Endothelial cell of umbilical vein (primary cell): ENCODE measurements around the gene CARMIL1. TPM values are rescaled to one million over a fixed set of nuclear protein-coding genes. Genes with fewer than 3 reads are reported as not detected.

Experiments used
- BruUV-seq: library from RNA; stranded (reverse); fragments of 400-500 nt; replicated peaks from 2 replicates; lab custom pipeline; 2021; lab: Mats Ljungman, UMichigan
- CTCF ChIA-PET: fragments of 300-600, 350-600 bp; sonication (Branson Sonifier 250); formaldehyde crosslinking; loops from one replicate; lab custom pipeline; 2021; ENCODE audit warnings: antibody characterized with exemption, inconsistent platforms; lab: Charles Lee
- POLR2A ChIA-PET: fragments of 300-600, 350-600 bp; sonication (Branson Sonifier 250); formaldehyde crosslinking; loops from one replicate; lab custom pipeline; 2021; ENCODE audit warnings: antibody characterized with exemption, inconsistent platforms; lab: Charles Lee
- DNase-seq: peaks from one replicate; pipeline ENCODE4 v3.0.0-alpha.2; 2011; ENCODE audit warnings: low read depth, low spot score
- FAIRE-seq: peaks from 2 replicates; lab custom pipeline; 2011; peaks lifted over from hg19 to GRCh38; lab: Jason Lieb, UNC
- H2AFZ ChIP-seq: 2 replicates; pipeline ENCODE4 v1.6.0; 2012; ENCODE audit warnings: low read depth, low read length, control low read depth, inconsistent platforms
- H3K27ac ChIP-seq: 2 replicates; pipeline ENCODE4 v1.5.1; 2011; ENCODE audit warnings: low read depth, mild to moderate bottlenecking, control low read depth, low read length, moderate library complexity; ENCODE audit not compliant: insufficient read depth
- H3K27me3 ChIP-seq, 2 experiments: 2 replicates each; pipeline versions ENCODE4 v1.6.0 to v1.6.1; 2011; ENCODE audit warnings: low read length in 2 of 2, mixed read lengths in 1 of 2; ENCODE audit not compliant: control insufficient read depth in 2 of 2, insufficient read depth in 2 of 2
- H3K36me3 ChIP-seq, 2 experiments: 2 replicates in 1 of 2; 3 replicates in 1 of 2; pipeline ENCODE4 v1.5.1; 2011; ENCODE audit warnings: low read length in 2 of 2, mild to moderate bottlenecking in 1 of 2, moderate library complexity in 1 of 2; ENCODE audit not compliant: control insufficient read depth in 2 of 2, insufficient read depth in 2 of 2; ENCODE audit errors: extremely low read depth in 1 of 2
- H3K4me1 ChIP-seq: 3 replicates; pipeline ENCODE4 v1.5.1; 2011; ENCODE audit warnings: mild to moderate bottlenecking, low read length; ENCODE audit not compliant: control insufficient read depth, insufficient read depth; ENCODE audit errors: extremely low read depth
- H3K4me2 ChIP-seq: 2 replicates; pipeline ENCODE4 v1.6.1; 2011; ENCODE audit warnings: low read length, control low read depth, mixed read lengths; ENCODE audit not compliant: insufficient read depth
- H3K4me3 ChIP-seq, 3 experiments: fragments of 200-600 bp in 1 of 3; sonication (generic), shearing (Covaris generic) in 1 of 3; replicated peaks in 1 of 3; 2 replicates each; pipeline ENCODE4 v1.5.1; 2011 to 2016; ENCODE audit warnings: control low read depth in 3 of 3, low read length in 3 of 3, mild to moderate bottlenecking in 2 of 3, inconsistent platforms in 1 of 3, low read depth in 1 of 3, moderate library complexity in 1 of 3; ENCODE audit not compliant: insufficient read depth in 1 of 3
- H3K79me2 ChIP-seq: 2 replicates; pipeline ENCODE4 v1.6.0; 2012; ENCODE audit warnings: low read length, inconsistent platforms; ENCODE audit not compliant: control insufficient read depth, insufficient read depth
- H3K9ac ChIP-seq: replicated peaks from 2 replicates; pipeline ENCODE3; 2011; ENCODE audit warnings: low read length, control low read depth; ENCODE audit not compliant: insufficient read depth; ENCODE audit errors: extremely low read depth
- H3K9me1 ChIP-seq: replicated peaks from 3 replicates; pipeline ENCODE4 v1.6.0; 2011; ENCODE audit warnings: mild to moderate bottlenecking, low read length; ENCODE audit not compliant: control insufficient read depth, insufficient read depth; ENCODE audit errors: extremely low read depth
- H3K9me3 ChIP-seq: replicated peaks from 2 replicates; pipeline ENCODE4 v1.5.1; 2012; ENCODE audit warnings: low read length, inconsistent platforms; ENCODE audit not compliant: control insufficient read depth, insufficient read depth
- H4K20me1 ChIP-seq: replicated peaks from 2 replicates; pipeline ENCODE3; 2011; ENCODE audit warnings: mild to moderate bottlenecking, low read length; ENCODE audit not compliant: control insufficient read depth, insufficient read depth; ENCODE audit errors: extremely low read depth
- CTCF ChIP-seq, 2 donors: IDR thresholded peaks; 1 replicate in 1 of 2; 2 replicates in 1 of 2; pipeline ENCODE4 v1.5.1; 2011; ENCODE audit warnings: low read length in 2 of 2, mild to moderate bottlenecking in 2 of 2, moderate library complexity in 2 of 2, control low read depth in 1 of 2, inconsistent platforms in 1 of 2, low read depth in 1 of 2; ENCODE audit not compliant: insufficient read depth in 1 of 2; ENCODE audit errors: extremely low read depth in 1 of 2
- EZH2 ChIP-seq: IDR thresholded peaks from 2 replicates; pipeline ENCODE4 v1.6.1; 2012; ENCODE audit warnings: borderline replicate concordance, low read depth, mild to moderate bottlenecking, moderate library complexity, low read length, inconsistent platforms; ENCODE audit not compliant: severe bottlenecking
- GATA2 ChIP-seq: IDR thresholded peaks from 2 replicates; pipeline ENCODE4 v1.7.0; 2011; ENCODE audit warnings: low read depth, mild to moderate bottlenecking, moderate library complexity, mixed read lengths, low read length; ENCODE audit not compliant: insufficient read length, insufficient read depth
- JUN ChIP-seq: IDR thresholded peaks from 2 replicates; pipeline ENCODE4 v1.6.1; 2011; ENCODE audit warnings: borderline replicate concordance, low read depth; ENCODE audit not compliant: insufficient read length, insufficient read depth
- MAX ChIP-seq: IDR thresholded peaks from 2 replicates; pipeline ENCODE4 v1.6.1; 2011; ENCODE audit not compliant: insufficient read depth, insufficient read length
- dilution Hi-C: fragments of 300-500 bp; cut with MboI; formaldehyde crosslinking; loops from one replicate; pipeline ENCODE4 v1.15.0; 2019; ENCODE audit warnings: low sequenced_read_pairs; ENCODE audit not compliant: extremely low pct_ligation_motif_present
- intact Hi-C: fragments of 100-400 bp; cut with micrococcal nuclease; formaldehyde crosslinking; loops from one replicate; pipeline ENCODE4 v1.10.0; 2022
- polyA plus RNA-seq, 4 experiments: library from polyadenylated mRNA; depleted of rRNA in 3 of 4; stranded (reverse) in 3 of 4; unstranded in 1 of 4; fragments of >200 nt; gene quantifications; 2 replicates each; pipeline versions ENCODE4 v1.2.1 to v1.2.3, GENCODE V29; 2011 to 2012; ENCODE audit warnings: missing spikeins in 1 of 4
- total RNA-seq: library from RNA; stranded (reverse); gene quantifications from 2 replicates; pipeline ENCODE4 v1.2.3, GENCODE V29; 2021

Gene CARMIL1
- total and polyA plus RNA-seq, 2 donors (not counting 3 experiments of a cell fraction or from before 2014, with no cell fraction given) = 1.3 to 8.7 TPM

- ChIA-PET CTCF (interaction anchor here (1.6 to 4.9 kb wide), 2 partner anchors 12 to 303 kb away, joined by 4 to 25 read pairs; no protein-coding TSS in a partner anchor), POLR2A (no interaction called here)
- H3K27me3 ChIP-seq = peaks cover 0 to 3% of the 10 kb centered on the region in 2 experiments
- no peaks in the 10 kb centered on the region for H4K20me1 ChIP-seq
- no peak overlapping the region for H3K4me3 ChIP-seq
- no TSS peak for BruUV-seq
- no peak overlapping the region for H3K27ac ChIP-seq
- no peaks in the 10 kb centered on the region for H3K9me1 ChIP-seq
- H3K36me3 ChIP-seq = no peaks in the 10 kb centered on the region
- no peaks in the 10 kb centered on the region for H3K9me3 ChIP-seq
- no peak for TF ChIP-seq MAX
- no peak for TF ChIP-seq GATA2
- TF ChIP-seq EZH2 = no peak
- no peak for TF ChIP-seq JUN
- no peak for TF ChIP-seq CTCF (IDR thresholded peaks at IDR 0.05; ENCODE audit: extremely low read depth in 1 of 2, insufficient read depth in 1 of 2, low read depth in 1 of 2, low read length in 2 of 2)
- no peak overlapping the region for H2AFZ ChIP-seq
- FAIRE-seq = no peak
- intact Hi-C loops (no loop called here), dilution Hi-C loops (no loop called here)
- H3K4me1 ChIP-seq = no peaks in the 10 kb centered on the region
- DNase-seq = no peak
- no peak overlapping the region for H3K4me2 ChIP-seq
- H3K79me2 ChIP-seq = no peaks in the 10 kb centered on the region
- no peak overlapping the region for H3K9ac ChIP-seq
These were observed 25.8 kb upstream of the CARMIL1 start for GRCh38 chr6:25253351-25253750.
